HCT116 (cell line): ENCODE measurements around the gene LGALS7.

Experiments used
- CTCF ChIP-seq, 3 experiments: fragments of 200-600 bp in 1 of 3; sonication (generic) in 1 of 3; IDR thresholded peaks in 2 of 3; conservative IDR thresholded peaks in 1 of 3; 2 replicates each; pipeline ENCODE4 v1.5.1; 2012 to 2017; ENCODE audit warnings: low read depth in 2 of 3, low read length in 2 of 3, antibody characterized with exemption in 1 of 3, borderline replicate concordance in 1 of 3, control low read depth in 1 of 3, mild to moderate bottlenecking in 1 of 3, mixed read lengths in 1 of 3, mixed run types in 1 of 3, moderate library complexity in 1 of 3; ENCODE audit not compliant: insufficient read depth in 1 of 3
- POLR2A ChIP-seq: IDR thresholded peaks from 2 replicates; pipeline ENCODE4 v1.7.0; 2011; ENCODE audit warnings: borderline replicate concordance; ENCODE audit not compliant: insufficient read depth, insufficient read length; ENCODE audit errors: extremely low read depth

- no peak for TF ChIP-seq POLR2A
- TF ChIP-seq CTCF (IDR thresholded peaks at IDR 0.05 in 2 of 3, conservative IDR thresholded peaks at IDR 0.05 in 1 of 3; ENCODE audit: borderline replicate concordance in 1 of 3, insufficient read depth in 1 of 3, low read depth in 2 of 3, low read length in 2 of 3), result peak; percentile 38 to 67 (median 60); a peak in 5 of 6 replicates
These were observed 3.6 kb downstream of the LGALS7 start for GRCh38 chr19:38769635-38770211.
